ENCODE measurements around the gene C12orf56. TPM values are rescaled to one million over a fixed set of nuclear protein-coding genes. Genes with fewer than 3 reads are reported as not detected.

Gene C12orf56, protein sequence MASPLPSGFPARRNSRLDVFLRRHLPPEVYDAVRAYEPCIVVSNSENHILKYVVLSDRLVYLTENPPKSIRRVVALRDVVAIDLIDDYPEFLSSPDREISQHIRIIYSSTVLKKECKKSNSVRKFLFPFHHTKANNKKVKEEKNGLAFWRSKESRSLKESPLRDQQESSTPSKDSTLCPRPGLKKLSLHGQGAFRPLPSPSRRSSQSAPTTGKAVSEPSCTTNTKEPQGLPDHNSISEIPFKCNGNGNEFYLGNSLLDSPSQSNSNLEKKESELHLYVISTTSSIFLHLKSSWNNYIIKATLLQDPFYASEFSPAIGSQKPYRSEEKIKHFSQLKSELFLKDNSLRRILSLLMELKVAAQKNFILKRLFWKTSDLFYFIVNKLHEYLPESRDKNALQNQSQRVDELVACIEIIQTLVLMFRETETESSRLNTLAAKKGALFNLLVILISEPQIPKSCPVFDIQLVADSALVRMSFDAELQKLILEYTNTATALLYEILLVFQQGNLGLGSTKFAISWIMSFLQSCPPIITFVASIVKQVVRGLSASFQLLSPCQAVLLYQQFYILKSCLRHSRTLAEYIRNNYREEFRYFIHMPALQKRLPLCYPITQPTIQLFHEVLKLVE
- total RNA-seq, result not detected

DNA sequence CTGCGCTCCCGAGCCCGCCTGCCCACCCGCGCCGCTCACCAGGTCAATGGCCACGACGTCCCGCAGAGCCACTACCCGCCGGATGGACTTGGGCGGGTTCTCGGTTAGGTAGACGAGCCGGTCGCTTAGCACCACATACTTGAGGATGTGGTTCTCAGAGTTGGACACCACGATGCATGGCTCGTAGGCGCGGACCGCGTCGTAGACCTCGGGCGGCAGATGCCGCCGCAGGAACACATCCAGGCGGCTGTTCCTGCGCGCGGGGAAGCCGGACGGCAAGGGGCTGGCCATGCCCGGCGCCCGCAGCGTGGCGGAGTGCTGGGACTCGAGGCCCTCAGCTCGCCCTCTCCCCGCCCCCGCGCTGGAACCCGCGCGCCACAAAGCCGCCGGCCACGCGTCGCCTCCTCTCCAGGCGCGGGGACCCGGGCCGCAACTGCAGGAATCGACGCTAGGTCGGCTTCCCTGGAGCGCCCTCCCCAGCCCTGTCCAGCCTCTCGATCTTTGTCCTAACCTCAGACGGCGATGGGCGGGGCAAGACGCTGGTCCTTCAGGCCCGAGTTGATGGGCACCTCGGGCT is at the start of gene C12orf56:
Gene C12orf56 (minus strand): TSS at position 484 of the 577 bp plus-strand sequence. CDS start 193 bp downstream, at position 291.
- ATAC-seq (ENCODE audit: low read depth) (peak; percentile 58), DNase-seq (peak; percentile 53)
- Mint-ChIP-seq H3K27ac (peak within 1 kb of the TSS; percentile 61), H3K27me3 (peaks cover 16% of the 10 kb centered on the region), H3K36me3 (peaks cover 2% of the 10 kb centered on the region), H3K9me3 (no peaks in the 10 kb centered on the region), H3K4me3 (peak within 1 kb of the TSS; percentile 80), H3K4me1 (peaks cover 13% of the 10 kb centered on the region)
- POLR2A ChIA-PET, result interaction anchor here (0.5 to 0.7 kb wide), 2 partner anchors 85 to 286 kb away, joined by 3 read pairs; no protein-coding TSS in a partner anchor

DNA sequence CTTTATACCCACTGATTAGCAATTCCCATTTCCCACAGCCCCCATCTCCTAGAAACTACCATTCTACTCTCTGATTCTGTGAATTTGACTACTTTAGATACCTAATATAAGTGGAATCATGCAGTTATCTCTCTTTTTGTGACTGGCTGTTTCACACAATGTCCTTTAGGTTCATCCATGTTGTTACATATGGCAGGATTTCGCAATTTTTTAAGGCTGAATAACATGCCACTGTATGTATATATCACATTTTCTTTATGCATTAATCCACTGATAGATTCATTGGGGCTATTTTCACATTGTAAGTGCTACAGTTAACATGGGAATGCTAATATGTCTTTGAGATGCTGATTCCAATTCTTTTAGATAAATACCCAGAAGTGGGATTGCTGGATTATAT is 49.5 kb upstream of the C12orf56 start:
- Mint-ChIP-seq H3K36me3 (peaks cover 41% of the 10 kb centered on the region), H3K27me3 (no peaks in the 10 kb centered on the region), H3K27ac (no peak overlapping the region), H3K4me3 (no peak overlapping the region), H3K4me1 (peaks cover 8% of the 10 kb centered on the region), H3K9me3 (no peaks in the 10 kb centered on the region)
- DNase-seq, result no peak
- no peak for ATAC-seq (ENCODE audit: low read depth)
- POLR2A ChIA-PET, result no interaction called here

DNA sequence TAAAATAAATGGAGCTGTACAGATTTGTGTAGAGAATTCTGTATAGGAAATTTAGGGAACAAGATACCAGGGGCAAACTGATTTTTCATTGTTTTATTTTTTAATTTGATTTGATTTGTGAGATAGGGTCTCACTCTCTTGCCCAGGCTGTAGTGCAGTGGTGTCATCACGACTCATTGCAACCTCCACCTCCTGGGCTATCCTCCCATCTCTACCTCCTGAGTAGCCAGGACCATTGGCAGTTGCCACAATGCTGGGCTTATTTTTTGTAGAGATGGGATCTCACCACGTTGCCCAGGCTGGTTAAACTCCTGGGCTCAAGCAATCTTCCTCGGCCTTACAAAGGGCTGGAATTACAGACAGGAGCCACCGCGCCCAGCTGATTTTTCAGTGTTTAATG is 43.4 kb upstream of the C12orf56 start:
- no peak overlapping the region for H3K4me3 Mint-ChIP-seq
- H3K4me1 Mint-ChIP-seq, result peaks cover 4% of the 10 kb centered on the region
- ATAC-seq (ENCODE audit: low read depth) (no peak), DNase-seq (no peak)
- H3K27ac Mint-ChIP-seq, result no peak overlapping the region
- no peaks in the 10 kb centered on the region for H3K27me3 Mint-ChIP-seq
- no peaks in the 10 kb centered on the region for H3K9me3 Mint-ChIP-seq
- POLR2A ChIA-PET, result no interaction called here
- peaks cover 44% of the 10 kb centered on the region for H3K36me3 Mint-ChIP-seq

DNA sequence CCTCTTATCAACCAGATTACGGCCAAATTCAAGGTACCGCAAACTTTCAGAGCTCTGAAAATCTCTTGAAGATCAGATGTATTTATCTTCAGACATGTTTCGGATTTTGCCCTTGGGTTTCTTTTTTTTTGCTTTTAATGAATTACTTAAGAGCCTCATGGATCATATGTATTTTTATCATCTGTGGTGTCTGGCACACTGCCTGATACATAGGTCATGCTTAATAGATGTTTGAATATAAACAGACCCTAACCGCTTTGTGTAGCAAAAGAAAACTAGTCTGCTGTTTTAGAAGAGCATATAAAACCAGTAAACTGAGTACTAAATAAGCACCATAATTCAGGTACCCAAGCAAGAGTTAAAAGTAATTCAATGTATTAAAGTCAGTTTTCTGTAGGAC is 41.2 kb upstream of the C12orf56 start:
- no peak overlapping the region for H3K4me3 Mint-ChIP-seq
- H3K27me3 Mint-ChIP-seq, result no peaks in the 10 kb centered on the region
- H3K9me3 Mint-ChIP-seq, result no peaks in the 10 kb centered on the region
- H3K4me1 Mint-ChIP-seq, result peaks cover 1% of the 10 kb centered on the region
- DNase-seq (no peak), ATAC-seq (ENCODE audit: low read depth) (no peak)
- POLR2A ChIA-PET, result no interaction called here
- H3K27ac Mint-ChIP-seq, result no peak overlapping the region
- peaks cover 48% of the 10 kb centered on the region for H3K36me3 Mint-ChIP-seq

DNA sequence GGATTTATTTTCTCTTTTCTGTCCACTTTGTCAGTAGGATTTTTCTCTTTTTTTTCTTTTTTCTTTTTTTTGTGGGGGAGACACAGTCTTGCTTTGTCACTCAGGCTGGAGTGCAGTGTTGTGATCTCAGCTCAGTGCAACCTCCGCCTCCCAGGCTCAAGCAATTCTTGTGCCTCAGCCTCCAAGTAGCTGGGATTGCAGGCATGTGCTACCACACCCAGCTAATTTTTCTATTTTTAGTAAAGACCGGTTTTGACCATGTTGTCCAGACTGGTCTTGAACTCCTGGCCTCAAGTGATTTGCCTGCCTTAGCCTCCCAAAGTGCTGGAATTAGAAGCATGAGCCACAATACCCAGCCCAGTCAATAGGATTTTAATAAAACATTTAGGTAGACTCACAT is 40.3 kb upstream of the C12orf56 start:
- POLR2A ChIA-PET, result no interaction called here
- Mint-ChIP-seq H3K36me3 (peaks cover 48% of the 10 kb centered on the region), H3K27ac (no peak overlapping the region), H3K4me3 (no peak overlapping the region), H3K9me3 (no peaks in the 10 kb centered on the region), H3K4me1 (peaks cover 1% of the 10 kb centered on the region), H3K27me3 (no peaks in the 10 kb centered on the region)
- ATAC-seq (ENCODE audit: low read depth), result no peak
- DNase-seq, result no peak

DNA sequence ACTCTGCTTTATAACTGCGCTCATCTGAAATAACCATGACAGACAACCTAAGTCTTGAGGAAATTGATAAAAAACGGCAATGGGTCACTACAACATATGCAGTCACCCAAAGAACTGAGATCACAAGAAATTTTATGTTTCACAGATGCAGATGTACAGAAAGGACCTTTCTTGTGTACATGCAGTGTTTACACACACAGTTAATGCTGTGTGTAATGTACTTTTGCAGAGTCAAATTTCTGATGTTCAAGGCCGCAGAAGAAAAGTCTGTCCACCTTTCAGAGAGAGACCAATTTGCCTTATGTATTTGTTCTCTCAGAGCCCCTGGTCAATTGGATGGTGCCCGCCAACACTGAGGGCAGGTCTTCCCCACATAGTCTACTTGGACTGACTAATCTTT is 38.4 kb upstream of the C12orf56 start:
- Mint-ChIP-seq H3K4me3 (no peak overlapping the region), H3K9me3 (no peaks in the 10 kb centered on the region), H3K36me3 (peaks cover 42% of the 10 kb centered on the region), H3K27ac (no peak overlapping the region), H3K4me1 (peaks cover 1% of the 10 kb centered on the region), H3K27me3 (no peaks in the 10 kb centered on the region)
- POLR2A ChIA-PET, result no interaction called here
- DNase-seq (no peak), ATAC-seq (ENCODE audit: low read depth) (no peak)

DNA sequence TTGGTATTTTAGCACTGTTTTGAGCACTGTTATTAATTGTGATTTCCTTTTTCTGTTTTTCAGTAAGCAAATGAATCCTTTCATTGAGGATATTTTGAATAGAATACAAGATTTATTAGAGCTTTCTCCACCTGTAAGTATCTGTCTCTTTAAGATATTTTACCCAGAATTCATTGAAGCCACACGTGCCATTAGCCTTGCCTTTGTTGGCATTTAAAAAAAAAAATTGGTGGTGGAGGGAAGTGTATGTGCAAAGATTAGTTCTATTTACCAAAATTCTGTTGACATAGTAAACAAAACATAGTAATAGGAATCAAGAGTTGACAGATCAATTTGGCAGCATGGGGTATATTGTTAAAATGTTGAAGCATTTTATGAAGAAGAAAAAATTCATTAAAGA is 37.4 kb upstream of the C12orf56 start:
- no peaks in the 10 kb centered on the region for H3K9me3 Mint-ChIP-seq
- no peaks in the 10 kb centered on the region for H3K27me3 Mint-ChIP-seq
- POLR2A ChIA-PET, result no interaction called here
- no peak overlapping the region for H3K27ac Mint-ChIP-seq
- no peak overlapping the region for H3K4me3 Mint-ChIP-seq
- ATAC-seq (ENCODE audit: low read depth), result no peak
- peaks cover 1% of the 10 kb centered on the region for H3K4me1 Mint-ChIP-seq
- H3K36me3 Mint-ChIP-seq, result peaks cover 42% of the 10 kb centered on the region
- no peak for DNase-seq

DNA sequence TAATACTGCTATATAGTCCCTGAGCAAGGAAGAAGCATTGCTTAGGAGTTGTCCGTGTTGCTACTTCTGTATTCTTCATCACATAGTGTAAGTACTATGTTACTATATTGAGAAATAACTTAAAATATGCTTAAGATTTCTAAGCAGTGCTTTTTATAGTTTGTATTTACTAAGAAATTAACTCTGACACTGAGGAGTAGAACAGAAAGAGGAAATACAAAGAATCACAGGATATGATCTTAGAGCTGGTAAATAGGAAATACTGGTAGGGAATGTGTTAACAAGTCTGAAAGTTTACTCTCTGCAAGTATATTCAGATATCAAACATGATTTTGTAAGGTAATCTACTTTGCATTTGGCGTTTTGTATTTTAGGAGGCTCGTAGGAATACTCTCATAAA is 29.1 kb upstream of the C12orf56 start:
- peaks cover 1% of the 10 kb centered on the region for H3K4me1 Mint-ChIP-seq
- POLR2A ChIA-PET, result no interaction called here
- peaks cover 24% of the 10 kb centered on the region for H3K36me3 Mint-ChIP-seq
- DNase-seq, result no peak
- no peaks in the 10 kb centered on the region for H3K9me3 Mint-ChIP-seq
- no peak for ATAC-seq (ENCODE audit: low read depth)
- H3K27me3 Mint-ChIP-seq, result no peaks in the 10 kb centered on the region
- no peak overlapping the region for H3K27ac Mint-ChIP-seq
- H3K4me3 Mint-ChIP-seq, result no peak overlapping the region

DNA sequence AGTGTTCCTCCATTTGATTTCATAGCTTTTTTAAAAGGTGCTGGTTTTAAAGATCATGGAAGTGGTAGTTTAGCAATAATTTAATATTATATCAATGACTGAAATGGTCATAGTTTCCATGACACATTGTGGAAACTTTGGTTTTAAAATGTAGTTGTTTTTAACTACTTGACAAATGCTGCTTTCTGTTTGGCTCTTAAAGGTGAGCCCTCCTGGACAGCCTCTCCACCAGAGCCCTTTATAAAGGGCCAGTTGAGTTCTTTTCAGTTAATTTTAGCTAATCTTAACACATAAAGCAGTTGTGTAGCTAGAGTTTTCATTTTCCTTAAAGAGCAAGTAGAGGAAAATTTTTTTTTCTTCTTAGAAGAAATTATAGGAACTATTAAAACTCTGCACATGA is 27.7 kb upstream of the C12orf56 start:
- Mint-ChIP-seq H3K4me3 (no peak overlapping the region), H3K27me3 (no peaks in the 10 kb centered on the region), H3K27ac (no peak overlapping the region), H3K9me3 (no peaks in the 10 kb centered on the region), H3K36me3 (peaks cover 19% of the 10 kb centered on the region), H3K4me1 (peaks cover 1% of the 10 kb centered on the region)
- POLR2A ChIA-PET, result no interaction called here
- DNase-seq (no peak), ATAC-seq (ENCODE audit: low read depth) (no peak)

DNA sequence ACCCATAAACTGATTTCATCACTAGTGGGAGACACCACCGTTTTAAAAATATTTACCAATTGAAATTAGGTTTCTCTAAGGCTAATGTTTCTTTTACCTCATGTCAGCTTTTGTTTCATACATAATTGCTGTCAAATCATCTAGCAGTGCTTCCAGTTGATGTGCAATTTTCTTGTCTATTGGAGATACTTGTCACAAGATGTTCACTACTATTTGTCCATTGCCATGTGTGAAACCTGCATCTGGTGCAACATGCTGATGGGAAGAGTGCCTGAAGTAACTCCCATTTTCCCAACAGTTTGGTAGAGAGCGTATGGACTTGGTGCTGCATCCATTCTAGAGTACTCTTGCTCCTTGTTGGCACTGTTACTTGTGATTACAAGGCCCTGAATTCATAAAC is 23.3 kb upstream of the C12orf56 start:
- ATAC-seq (ENCODE audit: low read depth) (no peak), DNase-seq (no peak)
- Mint-ChIP-seq H3K4me3 (no peak overlapping the region), H3K4me1 (peaks cover 10% of the 10 kb centered on the region), H3K27ac (no peak overlapping the region), H3K9me3 (no peaks in the 10 kb centered on the region), H3K27me3 (no peaks in the 10 kb centered on the region), H3K36me3 (peaks cover 26% of the 10 kb centered on the region)
- POLR2A ChIA-PET, result no interaction called here

DNA sequence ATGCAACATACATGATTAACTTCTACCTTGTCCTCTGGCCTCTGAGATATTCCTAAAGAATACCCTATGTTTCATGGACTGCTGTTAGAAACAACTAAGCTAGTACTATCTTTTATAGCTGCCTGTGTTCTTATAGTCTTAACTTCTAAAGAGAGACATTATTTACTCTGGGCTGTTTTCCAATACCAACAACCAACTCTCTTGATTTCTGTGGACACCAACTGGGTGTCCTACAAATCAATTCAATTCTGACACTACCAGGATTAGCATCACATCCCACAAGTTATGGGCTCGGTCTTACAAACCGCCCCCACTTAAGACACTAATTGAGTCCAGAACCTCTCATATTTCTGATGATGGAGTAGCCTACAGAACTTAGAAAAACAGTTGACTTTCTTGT is 21.9 kb upstream of the C12orf56 start:
- DNase-seq (no peak), ATAC-seq (ENCODE audit: low read depth) (no peak)
- no peaks in the 10 kb centered on the region for H3K27me3 Mint-ChIP-seq
- POLR2A ChIA-PET, result no interaction called here
- no peaks in the 10 kb centered on the region for H3K9me3 Mint-ChIP-seq
- no peak overlapping the region for H3K27ac Mint-ChIP-seq
- no peak overlapping the region for H3K4me3 Mint-ChIP-seq
- peaks cover 15% of the 10 kb centered on the region for H3K4me1 Mint-ChIP-seq
- peaks cover 23% of the 10 kb centered on the region for H3K36me3 Mint-ChIP-seq

DNA sequence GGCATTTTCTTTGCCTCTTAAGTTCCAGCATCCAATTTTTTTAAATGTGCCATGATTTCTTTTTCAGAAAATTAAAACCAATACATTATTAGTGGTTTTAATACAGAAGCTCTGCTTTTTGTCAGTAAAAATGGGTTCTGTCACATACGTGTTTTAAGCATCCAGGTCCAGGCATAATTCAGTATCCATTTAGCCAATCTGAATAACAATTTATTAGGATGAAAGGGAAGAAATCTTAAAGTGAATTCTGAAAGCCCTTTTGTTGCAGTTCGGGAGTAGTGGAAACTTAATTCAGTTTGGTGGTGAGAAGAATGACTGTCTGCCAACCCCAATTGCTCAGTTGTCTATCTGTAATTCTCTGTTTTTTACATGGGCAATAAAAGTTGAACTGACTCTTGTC is 20.9 kb upstream of the C12orf56 start:
- Mint-ChIP-seq H3K9me3 (no peaks in the 10 kb centered on the region), H3K4me1 (peaks cover 21% of the 10 kb centered on the region), H3K36me3 (peaks cover 22% of the 10 kb centered on the region), H3K27me3 (no peaks in the 10 kb centered on the region), H3K4me3 (no peak overlapping the region), H3K27ac (no peak overlapping the region)
- ATAC-seq (ENCODE audit: low read depth) (no peak), DNase-seq (no peak)
- POLR2A ChIA-PET, result no interaction called here

DNA sequence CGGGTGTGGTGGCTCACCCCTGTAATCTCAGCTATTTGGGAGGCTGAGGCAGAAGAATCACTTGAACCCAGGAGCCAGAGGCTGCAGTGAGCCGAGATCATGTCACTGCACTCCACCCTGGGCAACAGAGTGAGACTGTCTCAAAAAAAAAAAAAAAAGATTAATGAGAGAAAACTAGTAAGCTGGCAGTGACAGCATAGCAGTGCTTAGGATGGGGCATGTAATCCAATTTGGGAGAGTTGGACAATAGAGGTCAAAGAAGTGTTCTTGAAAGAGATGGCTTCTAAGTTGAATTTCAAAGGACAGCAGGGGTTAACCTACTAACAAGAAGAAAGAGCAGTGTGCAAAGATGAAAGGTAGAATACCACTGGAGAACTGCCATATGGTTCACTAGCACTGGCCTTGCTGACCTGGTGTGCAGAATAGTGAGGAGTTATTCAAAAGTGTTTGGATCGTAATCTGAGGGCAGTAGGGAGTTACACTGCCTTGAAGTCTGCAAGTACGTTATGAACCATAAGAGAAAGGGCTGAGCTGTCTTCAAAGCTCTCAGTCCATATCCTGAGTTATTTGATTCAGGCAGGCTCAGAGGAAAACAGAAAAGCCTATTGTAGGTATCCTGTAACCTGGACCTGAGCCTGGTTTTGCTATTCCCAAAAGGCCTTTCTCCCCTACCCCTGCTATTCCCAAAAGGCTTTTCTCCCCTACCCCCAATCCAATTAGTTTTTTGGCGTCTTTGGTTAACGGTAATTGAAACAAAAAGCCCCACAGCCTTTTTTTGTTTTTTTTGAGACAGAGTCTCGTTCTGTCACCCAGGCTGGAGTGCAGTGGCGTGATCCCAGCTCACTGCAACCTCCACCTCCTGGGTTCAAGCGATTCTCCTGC is 17.0 kb upstream of the C12orf56 start:
- peaks cover 12% of the 10 kb centered on the region for H3K36me3 Mint-ChIP-seq
- H3K4me1 Mint-ChIP-seq, result peaks cover 29% of the 10 kb centered on the region
- no peak for ATAC-seq (ENCODE audit: low read depth)
- DNase-seq, result no peak
- H3K27ac Mint-ChIP-seq, result peak overlapping the region; percentile 54
- POLR2A ChIA-PET, result no interaction called here
- H3K27me3 Mint-ChIP-seq, result no peaks in the 10 kb centered on the region
- no peak overlapping the region for H3K4me3 Mint-ChIP-seq
- no peaks in the 10 kb centered on the region for H3K9me3 Mint-ChIP-seq

Data from activated naive CD8-positive, alpha-beta T cell treated with anti-CD3 and anti-CD28 coated beads, Interleukin-2, amount 10 ng/mL, durations not matched to agents 7 days and 5 days (primary cell).